H1 (cell line): Measurements from ENCODE around the gene UGT2B17. TPM values are rescaled to one million over a fixed set of nuclear protein-coding genes. Genes with fewer than 3 reads are reported as not detected.

ENCODE experiments used
- CTCF ChIA-PET: fragments of 300-600 bp; sonication (Branson Sonifier 250); formaldehyde crosslinking; loops from one replicate; lab custom pipeline; 2021; ENCODE audit not compliant: partially characterized antibody; lab: Charles Lee
- POLR2A ChIA-PET: fragments of 300-600 bp; sonication (Branson Sonifier 250); formaldehyde crosslinking; loops from one replicate; lab custom pipeline; 2021; ENCODE audit warnings: inconsistent platforms; ENCODE audit not compliant: partially characterized antibody; lab: Charles Lee
- DNase-seq, 2 experiments: peaks; one replicate each; pipeline versions ENCODE4 v3.0.0 to v3.0.0-alpha.2; 2010 to 2022; ENCODE audit warnings: low spot score in 2 of 2, low read depth in 1 of 2, mixed read lengths in 1 of 2
- FAIRE-seq: peaks from 2 replicates; lab custom pipeline; 2011; peaks lifted over from hg19 to GRCh38; lab: Jason Lieb, UNC
- H2AFZ ChIP-seq: 2 replicates; pipeline ENCODE4 v1.8.1; 2012; ENCODE audit warnings: low read length, inconsistent platforms
- H2AK5ac ChIP-seq: 2 replicates; pipeline ENCODE4 v1.6.1; 2013; ENCODE audit warnings: low read depth, low read length
- H2BK120ac ChIP-seq: replicated peaks from 2 replicates; pipeline ENCODE3; 2013; ENCODE audit warnings: low read depth, low read length, inconsistent platforms
- H2BK12ac ChIP-seq: 2 replicates; pipeline ENCODE4 v1.6.1; 2013; ENCODE audit warnings: low read depth, low read length
- H2BK15ac ChIP-seq: 2 replicates; pipeline ENCODE4 v1.6.1; 2013; ENCODE audit warnings: low read length
- H2BK20ac ChIP-seq: 2 replicates; pipeline ENCODE4 v1.6.1; 2013; ENCODE audit warnings: low read length
- H2BK5ac ChIP-seq: 2 replicates; pipeline ENCODE4 v1.6.1; 2013; ENCODE audit warnings: low read depth, low read length
- H3K14ac ChIP-seq: 2 replicates; pipeline ENCODE4 v1.6.1; 2013; ENCODE audit warnings: inconsistent platforms; ENCODE audit not compliant: insufficient read length
- H3K18ac ChIP-seq: 2 replicates; pipeline ENCODE4 v1.6.1; 2013; ENCODE audit warnings: low read length; ENCODE audit errors: extremely low read depth
- H3K23ac ChIP-seq: 2 replicates; pipeline ENCODE4 v1.6.1; 2013; ENCODE audit warnings: inconsistent platforms; ENCODE audit not compliant: insufficient read length
- H3K23me2 ChIP-seq: 2 replicates; pipeline ENCODE4 v1.6.1; 2013; ENCODE audit warnings: low read depth, low read length
- H3K27ac ChIP-seq: 2 replicates; pipeline ENCODE4 v1.6.1; 2011; ENCODE audit warnings: low read depth, low read length, inconsistent platforms
- H3K27me3 ChIP-seq, 4 experiments: replicated peaks in 1 of 4; 1 replicate in 1 of 4; 2 replicates in 3 of 4; pipeline versions ENCODE4 v1.6.1 to v1.8.1; 2011 to 2013; ENCODE audit warnings: low read length in 3 of 4, mild to moderate bottlenecking in 3 of 4, inconsistent platforms in 2 of 4, mixed read lengths in 2 of 4, moderate library complexity in 1 of 4; ENCODE audit not compliant: control insufficient read depth in 3 of 4, insufficient read depth in 3 of 4; ENCODE audit errors: extremely low read depth in 1 of 4
- H3K36me3 ChIP-seq, 4 experiments: 2 replicates each; pipeline versions ENCODE4 v1.6.1 to v1.8.1; 2011 to 2013; ENCODE audit warnings: mild to moderate bottlenecking in 4 of 4, low read length in 3 of 4, moderate library complexity in 2 of 4, control low read depth in 1 of 4, inconsistent platforms in 1 of 4; ENCODE audit not compliant: insufficient read depth in 4 of 4, control insufficient read depth in 2 of 4
- H3K4ac ChIP-seq: replicated peaks from 2 replicates; pipeline ENCODE3; 2013; ENCODE audit warnings: low read length, low read depth, mixed read lengths, inconsistent platforms; ENCODE audit not compliant: insufficient read length
- H3K4me1 ChIP-seq, 4 experiments: replicated peaks in 1 of 4; 1 replicate in 1 of 4; 2 replicates in 3 of 4; pipeline versions ENCODE4 v1.6.1 to v1.8.1; 2011 to 2013; ENCODE audit warnings: low read length in 3 of 4, inconsistent platforms in 2 of 4, mixed read lengths in 1 of 4; ENCODE audit not compliant: insufficient read depth in 4 of 4, control insufficient read depth in 3 of 4
- H3K4me2 ChIP-seq, 2 experiments: 2 replicates each; pipeline versions ENCODE4 v1.6.1 to v1.8.1; 2011 to 2013; ENCODE audit warnings: low read depth in 2 of 2, low read length in 2 of 2, control low read depth in 1 of 2, inconsistent platforms in 1 of 2, mild to moderate bottlenecking in 1 of 2; ENCODE audit not compliant: insufficient read depth in 1 of 2
- H3K4me3 ChIP-seq, 4 experiments: fragments of 200-600, 300-600 bp in 1 of 4; sonication (generic), shearing (Covaris generic), sonication (Bioruptor Twin) in 1 of 4; 2 replicates each; pipeline versions ENCODE4 v1.5.1 to v1.8.1; 2011 to 2016; ENCODE audit warnings: low read length in 4 of 4, low read depth in 3 of 4, control low read depth in 2 of 4, inconsistent platforms in 2 of 4, mild to moderate bottlenecking in 2 of 4, mixed read lengths in 1 of 4, moderate library complexity in 1 of 4; ENCODE audit not compliant: insufficient read depth in 2 of 4; ENCODE audit errors: extremely low read depth in 1 of 4
- H3K56ac ChIP-seq: replicated peaks from 2 replicates; pipeline ENCODE3; 2013; ENCODE audit warnings: low read depth, mild to moderate bottlenecking, mixed read lengths, low read length, inconsistent platforms; ENCODE audit not compliant: insufficient read length
- H3K79me1 ChIP-seq: 2 replicates; pipeline ENCODE4 v1.6.1; 2013; ENCODE audit warnings: low read depth, low read length, control low read depth
- H3K79me2 ChIP-seq, 2 experiments: 2 replicates each; pipeline versions ENCODE4 v1.6.1 to v1.8.1; 2012 to 2013; ENCODE audit warnings: low read length in 2 of 2, mild to moderate bottlenecking in 2 of 2, inconsistent platforms in 1 of 2; ENCODE audit not compliant: insufficient read depth in 2 of 2, control insufficient read depth in 1 of 2
- H3K9ac ChIP-seq, 4 experiments: replicated peaks in 1 of 4; 1 replicate in 1 of 4; 2 replicates in 3 of 4; pipeline versions ENCODE4 v1.6.1 to v1.8.1; 2011 to 2013; ENCODE audit warnings: low read depth in 3 of 4, low read length in 3 of 4, control low read depth in 2 of 4, mild to moderate bottlenecking in 2 of 4, moderate library complexity in 2 of 4, inconsistent platforms in 1 of 4; ENCODE audit errors: extremely low read depth in 1 of 4
- H3K9me3 ChIP-seq, 2 experiments: 2 replicates each; pipeline versions ENCODE4 v1.6.1 to v1.8.1; 2012 to 2013; ENCODE audit warnings: mild to moderate bottlenecking in 2 of 2, moderate library complexity in 2 of 2, control low read depth in 1 of 2, inconsistent platforms in 1 of 2, low read depth in 1 of 2, low read length in 1 of 2, mixed read lengths in 1 of 2; ENCODE audit not compliant: insufficient read depth in 2 of 2
- H4K20me1 ChIP-seq, 2 experiments: replicated peaks in 1 of 2; 2 replicates each; pipeline versions ENCODE3 to v1.8.1; 2011 to 2013; ENCODE audit warnings: inconsistent platforms in 2 of 2, low read length in 2 of 2, mild to moderate bottlenecking in 1 of 2; ENCODE audit not compliant: insufficient read depth in 2 of 2, control insufficient read depth in 1 of 2
- H4K5ac ChIP-seq: 2 replicates; pipeline ENCODE4 v1.6.1; 2013; ENCODE audit warnings: low read length, low read depth, mixed read lengths, inconsistent platforms; ENCODE audit not compliant: insufficient read length
- H4K8ac ChIP-seq: 2 replicates; pipeline ENCODE4 v1.8.0; 2013; ENCODE audit warnings: mild to moderate bottlenecking, moderate library complexity, low read length, inconsistent platforms; ENCODE audit not compliant: insufficient read depth; ENCODE audit errors: extremely low read depth
- H4K91ac ChIP-seq: replicated peaks from 2 replicates; pipeline ENCODE3; 2013; ENCODE audit warnings: low read length, mixed read lengths, inconsistent platforms; ENCODE audit not compliant: insufficient read length
- ASH2L ChIP-seq: fragments of 200-600, 300-600 bp; sonication (generic); IDR thresholded peaks from one replicate; pipeline ENCODE4 v1.7.1; 2017; ENCODE audit warnings: low read length
- HDAC2 ChIP-seq, 2 experiments: fragments of 300-600 bp in 1 of 2; sonication (generic) in 1 of 2; IDR thresholded peaks; 2 replicates each; pipeline ENCODE4 v1.6.1; 2011 to 2012; ENCODE audit warnings: low read depth in 2 of 2, low read length in 2 of 2, mild to moderate bottlenecking in 2 of 2, moderate library complexity in 2 of 2, borderline replicate concordance in 1 of 2, inconsistent platforms in 1 of 2
- JUND ChIP-seq: IDR thresholded peaks from 2 replicates; pipeline ENCODE4 v1.6.1; 2011; ENCODE audit warnings: mild to moderate bottlenecking, improper control_type of control experiment, low read length
- MAFK ChIP-seq: IDR thresholded peaks from 2 replicates; pipeline ENCODE4 v1.6.1; 2012; ENCODE audit warnings: low read depth, mild to moderate bottlenecking, improper control_type of control experiment, low read length
- PHF8 ChIP-seq: fragments of 200-600 bp; sonication (generic); conservative IDR thresholded peaks from 2 replicates; pipeline ENCODE4 v1.7.1; 2012; ENCODE audit warnings: low read depth, mild to moderate bottlenecking, inconsistent platforms, low read length, moderate library complexity
- POLR2A ChIP-seq, 2 experiments: IDR thresholded peaks; 1 replicate in 1 of 2; 2 replicates in 1 of 2; pipeline ENCODE4 v1.6.1; 2011; ENCODE audit warnings: low read depth in 2 of 2, low read length in 2 of 2, mild to moderate bottlenecking in 2 of 2; ENCODE audit errors: control extremely low read depth in 1 of 2
- RBBP5 ChIP-seq: IDR thresholded peaks from 2 replicates; pipeline ENCODE4 v1.7.1; 2012; ENCODE audit warnings: low read depth, mild to moderate bottlenecking, inconsistent platforms, low read length, moderate library complexity, borderline replicate concordance
- RFX5 ChIP-seq: IDR thresholded peaks from 2 replicates; pipeline ENCODE4 v1.6.1; 2011; ENCODE audit warnings: low read depth, low read length, improper control_type of control experiment, borderline replicate concordance
- RXRA ChIP-seq: IDR thresholded peaks from 2 replicates; pipeline ENCODE4 v1.6.1; 2011; ENCODE audit warnings: low read depth, mild to moderate bottlenecking, low read length, moderate library complexity; ENCODE audit not compliant: insufficient read depth
- SIRT6 ChIP-seq: IDR thresholded peaks from one replicate; pipeline ENCODE4 v1.7.1; 2012; ENCODE audit warnings: low read length, inconsistent platforms
- TBP ChIP-seq: IDR thresholded peaks from 2 replicates; pipeline ENCODE4 v1.6.1; 2011; ENCODE audit warnings: low read depth, low read length, improper control_type of control experiment
- YY1 ChIP-seq: IDR thresholded peaks from 2 replicates; pipeline ENCODE4 v1.6.1; 2011; ENCODE audit warnings: low read depth, mild to moderate bottlenecking, low read length
- WGBS, 2 experiments: shearing (Covaris generic) in 1 of 2; methylation state at CpG; one replicate each; pipeline versions ENCODE4 v1.1.6 to v1.1.7; 2013 to 2015; ENCODE audit warnings: low lambda C conversion rate in 2 of 2, mixed read lengths in 2 of 2, inconsistent platforms in 1 of 2, low coverage in 1 of 2, missing lambda C conversion rate in 1 of 2; ENCODE audit not compliant: insufficient replicate concordance in 2 of 2, insufficient coverage in 1 of 2, insufficient read length in 1 of 2; ENCODE audit errors: extremely low coverage in 1 of 2, missing lambda C conversion rate in 1 of 2; 5-methylcytosine and 5-hydroxymethylcytosine counted together
- polyA plus RNA-seq, 7 experiments: library from polyadenylated mRNA; depleted of rRNA in 3 of 7; stranded (reverse) in 5 of 7; unstranded in 2 of 7; fragments of >200 nt in 5 of 7; fragments of 200-250 nt in 2 of 7; gene quantifications; 1 replicate in 5 of 7; 2 replicates in 1 of 7; 4 replicates in 1 of 7; pipeline versions ENCODE4 v1.2.1 to v1.2.3, GENCODE V29; 2011 to 2013; ENCODE audit warnings: missing spikeins in 2 of 7, mixed read lengths in 2 of 7
- total RNA-seq: library from RNA; stranded (reverse); fragmentation: NEBNext Ultra II Directional; extraction: Animal tissue kit (Norgen Biotek cat#: 25700); gene quantifications from 2 replicates; pipeline ENCODE4 v1.2.1, GENCODE V29; 2021

UGT2B17 gene
- total and polyA plus RNA-seq, 2 of the 8 experiments (the other 6 are each of a cell fraction or from before 2014, with no cell fraction given) = not detected

DNA sequence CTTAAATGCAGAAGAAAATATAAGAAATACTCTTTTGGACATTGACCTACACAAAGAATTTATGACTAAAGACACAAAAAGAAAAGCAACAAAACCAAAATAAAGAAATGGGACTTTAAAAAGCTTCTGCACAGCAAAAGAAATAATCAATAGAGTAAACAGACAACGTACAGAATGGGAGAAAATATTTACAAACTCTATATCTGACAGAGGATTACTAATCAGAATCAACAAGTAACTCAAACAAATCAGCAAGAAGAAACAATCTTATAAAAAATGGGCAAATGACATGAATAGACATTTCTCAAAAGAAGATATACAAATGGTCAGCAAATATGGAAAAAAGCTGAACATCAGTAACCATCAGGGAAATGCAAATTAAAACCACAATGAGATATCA is 37.6 kb upstream of the UGT2B17 start:
- H2BK120ac ChIP-seq = no peak overlapping the region
- WGBS, 2 experiments = 85% methylated on average over 1 of the region's 1 CpG; no CpG with 5 or more reads in 1 of the 2 experiments
- POLR2A ChIA-PET = no interaction called here

More for the DNA sequence above, 37.6 kb upstream of the UGT2B17 start:
- Histone ChIP-seq H3K36me3 (no peaks in the 10 kb centered on the region), H3K4me3 (no peak overlapping the region), H4K91ac (no peak overlapping the region), H4K5ac (no peak overlapping the region), H3K23ac (no peak overlapping the region), H3K27me3 (no peaks in the 10 kb centered on the region), H3K79me2 (no peaks in the 10 kb centered on the region), H3K27ac (no peak overlapping the region), H3K56ac (no peak overlapping the region), H2BK20ac (no peak overlapping the region), H3K9me3 (no peaks in the 10 kb centered on the region), H3K4me1 (no peaks in the 10 kb centered on the region), H2BK5ac (no peak overlapping the region), H3K23me2 (no peaks in the 10 kb centered on the region), H4K20me1 (no peaks in the 10 kb centered on the region), H3K9ac (no peak overlapping the region), H2AFZ (no peak overlapping the region), H4K8ac (no peak overlapping the region), H3K4me2 (no peak overlapping the region), H2BK12ac (no peak overlapping the region), H3K79me1 (no peaks in the 10 kb centered on the region), H3K18ac (no peak overlapping the region), H2AK5ac (no peak overlapping the region), H3K4ac (no peak overlapping the region), H3K14ac (no peak overlapping the region), H2BK15ac (no peak overlapping the region)
- FAIRE-seq = no peak
- CTCF ChIA-PET = no interaction called here
- no peak for TF ChIP-seq TBP
- TF ChIP-seq SIRT6 = no peak
- TF ChIP-seq PHF8 = no peak
- no peak for TF ChIP-seq RXRA
- no peak for TF ChIP-seq RFX5
- TF ChIP-seq MAFK = no peak
- TF ChIP-seq ASH2L = no peak
- no peak for TF ChIP-seq POLR2A (IDR thresholded peaks at IDR 0.05; ENCODE audit: control extremely low read depth in 1 of 2, low read depth in 2 of 2, low read length in 2 of 2)
- TF ChIP-seq HDAC2 (IDR thresholded peaks at IDR 0.05; ENCODE audit: borderline replicate concordance in 1 of 2, low read depth in 2 of 2, low read length in 2 of 2) = no peak
- no peak for TF ChIP-seq YY1
- TF ChIP-seq RBBP5 = no peak
- no peak for TF ChIP-seq JUND
- DNase-seq = no peak
